Activated CD4-positive, alpha-beta T cell treated with anti-CD3 and anti-CD28 coated beads for 36 hours (primary cell): ENCODE results near the gene PIWIL4. TPM values are rescaled to one million over a fixed set of nuclear protein-coding genes. Genes with fewer than 3 reads are reported as not detected.
"Not testable (repeated sequence)": the region's sequence is repeated elsewhere in the genome, so short reads cannot be mapped to it uniquely, and the experiment has no call there.

Experiments used
- ATAC-seq: fragments of 200-7000 bp; cut with Tn5 transposase; one replicate; pipeline ENCODE4 v1.10.0; 2021; ENCODE audit warnings: mild to moderate bottlenecking, moderate library complexity
- CTCF ChIA-PET: fragments of 350-600 bp; sonication (Branson Sonifier 250); formaldehyde crosslinking; loops from one replicate; lab custom pipeline; 2021; ENCODE audit warnings: antibody characterized with exemption; lab: Charles Lee
- POLR2A ChIA-PET: fragments of 350-600 bp; sonication (Branson Sonifier 250); formaldehyde crosslinking; loops from one replicate; lab custom pipeline; 2021; ENCODE audit warnings: antibody characterized with exemption, inconsistent platforms; lab: Charles Lee
- DNase-seq: peaks from one replicate; pipeline ENCODE4 v3.0.0-alpha.2; 2020
- H3K27ac Mint-ChIP-seq: one replicate; pipeline ENCODE4 v1.8.0; 2021; ENCODE audit warnings: mixed read lengths
- H3K27me3 Mint-ChIP-seq: one replicate; pipeline ENCODE4 v1.8.0; 2021; ENCODE audit warnings: mixed read lengths
- H3K36me3 Mint-ChIP-seq: one replicate; pipeline ENCODE4 v1.8.0; 2021; ENCODE audit warnings: low read depth, mixed read lengths
- H3K4me1 Mint-ChIP-seq: one replicate; pipeline ENCODE4 v1.8.0; 2021; ENCODE audit warnings: mixed read lengths
- H3K4me3 Mint-ChIP-seq: one replicate; pipeline ENCODE4 v1.8.0; 2021; ENCODE audit warnings: mild to moderate bottlenecking, moderate library complexity, mixed read lengths
- H3K9me3 Mint-ChIP-seq: one replicate; pipeline ENCODE4 v1.8.0; 2021; ENCODE audit warnings: low read depth, mixed read lengths
- intact Hi-C, 2 experiments: fragments of 100-400 bp; cut with DNase I in 1 of 2; cut with micrococcal nuclease in 1 of 2; formaldehyde crosslinking; loops; one replicate each; pipeline versions ENCODE4 v1.14.2 to v1.15.1; 2022 to 2024; cut with DNase I, micrococcal nuclease
- total RNA-seq, 2 experiments: library from RNA; stranded (reverse); gene quantifications; one replicate each; pipeline ENCODE4 v1.2.3, GENCODE V29; 2021

PIWIL4 gene
- total RNA-seq, 2 experiments from 2014 or later = 0.37 to 0.48 TPM

DNA sequence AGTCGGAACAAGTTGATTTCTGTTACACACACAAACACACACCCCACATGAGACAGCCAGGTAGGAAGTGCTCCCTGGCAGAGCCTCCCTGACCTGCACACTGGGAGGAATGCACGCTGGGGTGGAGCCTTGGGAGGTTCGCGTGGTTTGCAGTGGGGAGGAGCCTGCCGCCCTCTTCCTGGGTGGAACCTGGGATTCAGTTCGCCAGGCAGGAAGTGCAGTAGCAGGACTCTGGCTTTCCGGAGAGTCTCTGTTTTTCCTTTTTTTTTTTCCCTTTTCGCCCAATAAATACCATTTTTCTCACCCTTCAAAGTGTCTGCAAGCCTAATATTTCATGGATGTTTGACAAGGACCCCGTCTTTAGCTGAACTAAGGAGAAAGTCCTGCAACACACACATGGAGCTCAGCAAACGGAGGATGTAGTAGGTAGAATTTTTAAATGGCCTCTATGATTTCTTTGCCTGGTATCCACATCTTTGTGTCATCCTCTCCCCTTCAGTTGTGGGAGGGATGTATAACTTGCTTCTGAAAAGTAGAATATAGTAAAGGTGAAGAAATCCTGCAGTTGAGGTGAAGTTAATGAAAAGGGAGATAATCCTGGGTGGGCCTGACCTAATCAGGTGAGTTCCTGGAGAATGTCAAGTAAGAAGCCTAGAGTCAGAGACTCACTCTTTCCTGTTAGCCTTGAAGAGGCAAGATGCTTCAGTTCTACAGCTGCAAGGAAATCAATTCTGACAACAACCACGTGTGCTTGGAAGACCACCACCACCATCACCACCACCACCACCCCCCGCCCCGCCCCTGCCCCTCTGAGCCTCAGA lies 72.9 kb downstream of the PIWIL4 start:
- intact Hi-C loops = no loop called here

GRCh38 chr11:94641167-94641761 lies 74.1 kb downstream of the PIWIL4 start:
- no peak for ATAC-seq
- POLR2A ChIA-PET = no interaction called here
- intact Hi-C loops = no loop called here
- CTCF ChIA-PET = interaction anchor here (1.2 kb wide), 1 partner anchor 18 kb away, joined by 3 read pairs; no protein-coding TSS in a partner anchor
- Mint-ChIP-seq H3K9me3 (no peaks in the 10 kb centered on the region), H3K27ac (no peak overlapping the region), H3K4me1 (no peaks in the 10 kb centered on the region), H3K27me3 (no peaks in the 10 kb centered on the region), H3K36me3 (no peaks in the 10 kb centered on the region), H3K4me3 (no peak overlapping the region)
- DNase-seq = no peak

More for the DNA sequence above, 72.9 kb downstream of the PIWIL4 start:
- no peaks in the 10 kb centered on the region for H3K4me1 Mint-ChIP-seq
- ChIA-PET POLR2A (no interaction called here), CTCF (interaction anchor here (0.7 kb wide), 1 partner anchor 88 kb away, joined by 3 read pairs; no protein-coding TSS in a partner anchor)
- no peaks in the 10 kb centered on the region for H3K36me3 Mint-ChIP-seq
- DNase-seq (no peak), ATAC-seq (no peak)
- no peaks in the 10 kb centered on the region for H3K27me3 Mint-ChIP-seq
- H3K4me3 Mint-ChIP-seq = no peak overlapping the region
- no peaks in the 10 kb centered on the region for H3K9me3 Mint-ChIP-seq
- no peak overlapping the region for H3K27ac Mint-ChIP-seq

DNA sequence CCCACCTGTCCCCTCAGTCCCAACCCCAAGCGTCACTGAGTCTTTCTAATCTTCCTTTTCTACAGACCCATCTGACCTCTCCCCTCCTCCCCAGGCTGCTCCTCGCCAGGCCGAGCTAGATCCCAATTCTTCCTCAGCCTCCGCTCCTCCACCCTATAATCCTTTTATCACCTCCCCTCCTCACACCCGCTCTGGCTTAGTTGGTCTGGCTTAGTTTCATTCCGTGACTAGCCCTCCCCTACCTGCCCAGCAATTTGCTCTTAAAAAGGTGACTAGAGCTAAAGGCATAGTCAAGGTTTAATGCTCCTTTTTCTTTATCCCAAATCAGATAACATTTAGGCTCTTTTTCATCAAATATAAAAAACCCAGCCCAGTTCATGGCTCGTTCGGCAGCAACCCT lies 76.0 kb downstream of the PIWIL4 start:
- H3K9me3 Mint-ChIP-seq, H3K27me3 Mint-ChIP-seq, H3K27ac Mint-ChIP-seq, POLR2A ChIA-PET, CTCF ChIA-PET, H3K4me3 Mint-ChIP-seq, DNase-seq, H3K36me3 Mint-ChIP-seq, ATAC-seq, intact Hi-C loops, H3K4me1 Mint-ChIP-seq: not testable (repeated sequence)

- ATAC-seq (no peak), DNase-seq (no peak)
- Mint-ChIP-seq H3K27ac (no peak overlapping the region), H3K36me3 (no peaks in the 10 kb centered on the region), H3K4me1 (no peaks in the 10 kb centered on the region), H3K4me3 (no peak overlapping the region), H3K27me3 (peaks cover 5% of the 10 kb centered on the region), H3K9me3 (no peaks in the 10 kb centered on the region)
- ChIA-PET CTCF (interaction anchor here (0.5 to 1.2 kb wide), 4 partner anchors 18 to 459 kb away, joined by 3 to 4 read pairs (median 4); no protein-coding TSS in a partner anchor), POLR2A (no interaction called here)
- intact Hi-C loops = no loop called here
These were observed 80.8 kb downstream of the PIWIL4 start for GRCh38 chr11:94647926-94648325.

GRCh38 chr11:94648789-94649188 lies 81.6 kb downstream of the PIWIL4 start:
- ChIA-PET POLR2A (no interaction called here), CTCF (interaction anchor here (0.8 to 1.2 kb wide), 3 partner anchors 17 to 149 kb away, joined by 3 to 4 read pairs (median 4); no protein-coding TSS in a partner anchor)
- H3K4me3 Mint-ChIP-seq = no peak overlapping the region
- no peaks in the 10 kb centered on the region for H3K4me1 Mint-ChIP-seq
- H3K27ac Mint-ChIP-seq = no peak overlapping the region
- no peak for ATAC-seq
- H3K9me3 Mint-ChIP-seq = no peaks in the 10 kb centered on the region
- DNase-seq = no peak
- peaks cover 5% of the 10 kb centered on the region for H3K27me3 Mint-ChIP-seq
- intact Hi-C loops = no loop called here
- no peaks in the 10 kb centered on the region for H3K36me3 Mint-ChIP-seq

GRCh38 chr11:94649254-94649653 lies 82.1 kb downstream of the PIWIL4 start:
- no peak overlapping the region for H3K27ac Mint-ChIP-seq
- DNase-seq = no peak
- ChIA-PET POLR2A (no interaction called here), CTCF (interaction anchor here (0.7 to 1.2 kb wide), 2 partner anchors 129 to 309 kb away, joined by 3 to 4 read pairs; no protein-coding TSS in a partner anchor)
- no peaks in the 10 kb centered on the region for H3K4me1 Mint-ChIP-seq
- no peaks in the 10 kb centered on the region for H3K9me3 Mint-ChIP-seq
- peaks cover 5% of the 10 kb centered on the region for H3K27me3 Mint-ChIP-seq
- no peaks in the 10 kb centered on the region for H3K36me3 Mint-ChIP-seq
- no peak overlapping the region for H3K4me3 Mint-ChIP-seq
- no peak for ATAC-seq
- intact Hi-C loops = no loop called here

- ChIA-PET CTCF (interaction anchor here (0.7 kb wide), 1 partner anchor 308 kb away, joined by 3 read pairs; no protein-coding TSS in a partner anchor), POLR2A (no interaction called here)
- H3K36me3 Mint-ChIP-seq = no peaks in the 10 kb centered on the region
- H3K4me1 Mint-ChIP-seq = no peaks in the 10 kb centered on the region
- DNase-seq (no peak), ATAC-seq (no peak)
- H3K27me3 Mint-ChIP-seq = peaks cover 5% of the 10 kb centered on the region
- H3K27ac Mint-ChIP-seq = no peak overlapping the region
- H3K9me3 Mint-ChIP-seq = no peaks in the 10 kb centered on the region
- H3K4me3 Mint-ChIP-seq = no peak overlapping the region
- intact Hi-C loops = no loop called here
These were observed 82.9 kb downstream of the PIWIL4 start for GRCh38 chr11:94649964-94650623.

DNA sequence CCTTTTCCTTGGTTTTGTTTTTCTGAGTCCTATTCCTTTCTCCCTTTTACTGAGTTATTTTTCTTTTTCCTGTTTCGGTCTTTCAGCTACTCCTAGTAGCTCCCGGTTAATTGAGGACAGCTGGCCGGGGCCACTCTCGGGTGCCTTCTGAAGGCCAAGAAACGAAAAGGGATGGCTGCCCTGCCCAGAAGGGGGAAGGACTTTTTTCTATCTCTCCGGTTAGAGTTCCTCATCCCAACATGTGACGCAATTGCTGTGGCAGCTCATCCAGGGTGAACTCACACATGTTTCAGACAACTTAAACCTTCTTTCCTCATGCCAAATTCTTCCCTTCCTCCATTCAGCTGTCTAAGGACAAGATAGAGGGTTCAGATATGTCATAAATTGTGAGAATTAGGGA lies 83.6 kb downstream of the PIWIL4 start:
- CTCF ChIA-PET = no interaction called here
- H3K4me3 Mint-ChIP-seq = no peak overlapping the region

DNA sequence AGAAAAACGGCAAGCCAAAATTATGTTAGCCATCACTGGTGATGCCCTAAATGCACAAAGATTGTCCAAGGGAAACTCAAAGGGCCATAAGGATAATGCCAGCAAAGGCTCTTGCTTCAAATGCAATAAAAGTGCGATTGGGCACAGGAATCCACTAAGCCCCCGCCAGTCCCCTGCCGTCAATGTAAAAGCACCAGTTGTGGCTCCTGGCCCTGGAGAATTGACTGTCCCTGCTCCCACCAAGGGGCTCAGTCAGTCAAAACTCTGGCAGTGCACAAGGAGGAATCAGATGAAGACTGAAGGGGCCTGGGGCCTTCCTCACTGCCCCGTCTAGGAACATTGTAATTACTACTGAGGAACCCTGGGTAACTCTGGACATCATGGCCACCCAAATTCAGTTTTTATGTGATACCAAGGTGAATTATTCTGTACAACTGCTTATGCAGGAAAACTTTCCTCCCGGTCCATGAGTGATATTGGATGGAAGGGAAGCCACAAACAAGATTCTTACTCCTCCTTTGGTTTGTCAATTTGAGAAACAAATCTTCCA lies 85.6 kb downstream of the PIWIL4 start:
- Mint-ChIP-seq H3K27ac (no peak overlapping the region), H3K36me3 (no peaks in the 10 kb centered on the region), H3K4me3 (no peak overlapping the region), H3K27me3 (peaks cover 4% of the 10 kb centered on the region), H3K9me3 (no peaks in the 10 kb centered on the region), H3K4me1 (no peaks in the 10 kb centered on the region)
- ChIA-PET CTCF (no interaction called here), POLR2A (no interaction called here)
- ATAC-seq (no peak), DNase-seq (no peak)
- intact Hi-C loops = no loop called here

More for the DNA sequence above, 83.6 kb downstream of the PIWIL4 start:
- intact Hi-C loops = no loop called here
- Mint-ChIP-seq H3K36me3 (no peaks in the 10 kb centered on the region), H3K9me3 (no peaks in the 10 kb centered on the region), H3K27me3 (peaks cover 5% of the 10 kb centered on the region), H3K4me1 (no peaks in the 10 kb centered on the region), H3K27ac (no peak overlapping the region)
- POLR2A ChIA-PET = no interaction called here
- DNase-seq (no peak), ATAC-seq (no peak)

DNA sequence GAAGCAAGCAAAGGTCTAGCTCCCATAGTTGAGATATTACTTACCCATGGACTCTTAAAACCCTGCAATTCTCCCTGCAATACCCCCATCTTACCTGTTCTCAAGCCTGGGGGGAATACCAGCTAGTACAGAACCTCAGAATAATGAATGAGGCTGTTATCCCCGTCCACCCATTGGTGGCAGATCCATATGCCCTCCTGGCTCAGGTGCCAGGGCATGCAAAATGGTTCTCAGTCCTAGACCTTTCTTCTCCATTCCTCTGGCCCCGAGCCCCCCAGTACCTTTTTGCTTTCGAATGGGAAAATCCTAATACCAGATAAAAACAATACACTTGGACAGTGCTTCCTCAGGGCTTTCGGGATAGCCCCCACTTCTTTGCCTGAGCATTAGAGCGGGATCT lies 86.4 kb downstream of the PIWIL4 start:
- Mint-ChIP-seq H3K4me3 (no peak overlapping the region), H3K4me1 (no peaks in the 10 kb centered on the region), H3K9me3 (no peaks in the 10 kb centered on the region), H3K27ac (no peak overlapping the region), H3K27me3 (peaks cover 4% of the 10 kb centered on the region), H3K36me3 (no peaks in the 10 kb centered on the region)
- POLR2A ChIA-PET = no interaction called here
- DNase-seq = no peak
- CTCF ChIA-PET = no interaction called here
- intact Hi-C loops = no loop called here
- no peak for ATAC-seq

- no peaks in the 10 kb centered on the region for H3K4me1 Mint-ChIP-seq
- intact Hi-C loops = no loop called here
- H3K27me3 Mint-ChIP-seq = peaks cover 7% of the 10 kb centered on the region
- H3K36me3 Mint-ChIP-seq = no peaks in the 10 kb centered on the region
- H3K4me3 Mint-ChIP-seq = no peak overlapping the region
- ChIA-PET CTCF (no interaction called here), POLR2A (no interaction called here)
- no peaks in the 10 kb centered on the region for H3K9me3 Mint-ChIP-seq
- no peak overlapping the region for H3K27ac Mint-ChIP-seq
- ATAC-seq = no peak
- no peak for DNase-seq
These were observed 87.0 kb downstream of the PIWIL4 start for GRCh38 chr11:94654201-94654600.
